Measurements from ENCODE around the gene MED19.

DNA sequence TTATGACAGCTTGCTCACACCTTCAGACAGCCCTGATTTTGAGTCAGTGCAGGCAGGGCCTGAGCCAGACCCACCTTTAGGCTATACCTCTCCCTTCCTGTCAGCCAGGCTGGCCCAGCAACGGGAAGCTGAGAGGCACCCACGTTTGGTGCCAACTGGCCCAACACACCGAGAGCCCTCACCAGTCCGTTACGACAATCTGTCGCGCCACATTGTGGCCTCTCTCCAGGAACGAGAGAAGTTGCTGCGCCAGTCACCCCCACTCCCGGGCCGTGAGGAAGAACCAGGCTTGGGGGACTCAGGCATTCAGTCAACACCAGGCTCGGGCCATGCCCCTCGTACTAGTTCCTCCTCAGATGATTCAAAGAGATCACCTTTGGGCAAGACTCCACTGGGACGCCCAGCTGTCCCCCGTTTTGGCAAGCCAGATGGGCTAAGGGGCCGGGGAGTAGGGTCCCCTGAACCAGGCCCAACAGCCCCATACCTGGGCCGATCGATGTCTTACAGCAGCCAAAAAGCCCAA, 13.1 kb downstream of the MED19 start:
- TF ChIP-seq POLR2A (IDR thresholded peaks at IDR 0.05; ENCODE audit: low read depth, low read length) (no peak), TAF1 (IDR thresholded peaks at IDR 0.05; ENCODE audit: low read depth, low read length) (no peak), POLR2AphosphoS5 (IDR thresholded peaks at IDR 0.05; ENCODE audit: low read depth, low read length) (no peak), PAX5 (IDR thresholded peaks at IDR 0.05; ENCODE audit: insufficient read depth, low read length, severe bottlenecking) (no peak), POU2F2 (IDR thresholded peaks at IDR 0.05; ENCODE audit: low read depth, low read length) (no peak), SPI1 (IDR thresholded peaks at IDR 0.05; ENCODE audit: low read depth, low read length) (no peak)
